ENCODE data around the gene SCARF2.

- no peak for TF ChIP-seq CTCF (IDR thresholded peaks at IDR 0.05)
- TF ChIP-seq POLR2A (IDR thresholded peaks at IDR 0.05): no peak
These were observed 54.1 kb downstream of the SCARF2 start for GRCh38 chr22:20383538-20383937.
